HG03175 (cell line): ENCODE measurements around the gene NRP1.
"Not testable (repeated sequence)": the region's sequence is repeated elsewhere in the genome, so short reads cannot be mapped to it uniquely, and the experiment has no call there.

ENCODE experiments used
- ATAC-seq: cut with Tn5 transposase; IDR thresholded peaks from one replicate; pipeline ENCODE4 v1.9.1; 2021; ENCODE audit warnings: mild to moderate bottlenecking, moderate library complexity; ENCODE audit not compliant: unreplicated experiment

The NRP1 gene

DNA sequence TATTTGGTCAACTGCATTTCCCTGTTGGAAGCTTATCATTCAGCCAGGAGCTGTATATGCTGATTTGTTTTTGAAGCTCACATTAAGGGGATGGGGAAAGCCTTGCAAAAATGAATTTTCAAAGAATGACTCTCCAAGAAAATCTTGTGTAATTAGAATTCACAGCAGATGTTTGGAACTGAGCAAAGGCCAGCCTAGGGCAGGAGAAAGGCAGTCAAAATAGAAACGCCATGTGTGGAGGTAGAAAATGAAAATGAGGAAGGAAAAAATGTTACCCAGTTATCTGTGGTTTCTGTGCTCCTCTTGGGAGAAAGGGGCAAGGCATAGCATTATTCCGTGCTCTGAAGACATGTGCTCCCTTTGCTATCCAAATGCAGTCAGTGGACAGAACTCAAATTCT lies 93.5 kb downstream of the NRP1 start:
- no peak for ATAC-seq

DNA sequence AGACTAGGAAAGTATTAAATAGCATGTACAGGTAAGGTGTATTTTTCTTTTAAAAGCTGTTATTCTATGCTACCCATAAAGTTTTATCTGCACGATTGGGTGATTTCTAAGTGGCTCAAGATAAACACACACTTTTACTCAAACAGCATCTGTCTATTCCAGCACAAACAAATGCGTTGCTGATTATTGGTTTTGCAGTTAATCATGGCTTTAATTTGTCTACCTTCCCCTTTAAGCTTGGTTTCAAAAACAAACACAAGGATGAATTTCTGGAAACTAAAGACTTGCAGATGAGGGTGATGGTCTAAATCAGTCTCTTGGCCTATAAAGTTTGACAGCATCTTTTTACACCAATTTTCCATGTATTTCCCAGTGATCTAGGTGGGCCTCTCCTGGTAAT lies 94.2 kb downstream of the NRP1 start:
- no peak for ATAC-seq

DNA sequence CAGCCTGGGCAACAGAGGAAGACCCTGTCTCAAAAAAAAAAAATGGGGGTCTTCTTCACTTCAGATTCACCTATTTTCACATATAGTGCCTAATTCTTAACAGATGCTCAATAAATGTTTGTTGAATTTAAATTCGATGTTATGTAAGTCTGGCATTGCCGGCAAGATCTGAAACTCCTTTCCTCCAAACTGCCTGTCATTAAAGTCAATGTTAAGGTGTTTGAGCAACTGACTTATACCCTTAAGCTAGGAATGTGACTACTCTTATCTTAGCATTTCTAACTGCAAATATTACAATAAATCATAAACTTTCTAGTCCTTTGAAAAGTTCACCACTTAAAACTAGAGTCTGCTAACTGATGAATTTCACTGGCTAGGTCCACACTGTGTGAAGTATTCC lies 95.2 kb downstream of the NRP1 start:
- ATAC-seq, result no peak

DNA sequence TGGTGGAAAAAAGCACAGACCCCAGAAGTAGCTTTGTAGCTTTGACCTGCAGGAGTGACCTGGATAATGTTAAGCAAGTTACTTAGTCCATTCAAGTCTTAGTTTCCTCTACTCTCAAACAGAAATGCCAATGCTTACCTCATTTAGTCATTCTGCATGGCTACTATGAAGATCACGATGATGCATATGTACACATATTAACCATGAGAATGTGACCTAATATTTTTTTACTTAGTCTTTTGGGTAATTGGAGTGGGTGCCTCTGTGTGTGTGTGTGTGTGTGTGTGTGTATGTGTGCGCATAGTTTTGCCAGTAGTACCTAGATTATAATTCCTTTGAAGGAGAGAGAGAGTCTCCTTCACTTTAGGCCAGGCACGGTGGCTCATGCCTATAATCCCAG lies 95.8 kb downstream of the NRP1 start:
- no peak for ATAC-seq

DNA sequence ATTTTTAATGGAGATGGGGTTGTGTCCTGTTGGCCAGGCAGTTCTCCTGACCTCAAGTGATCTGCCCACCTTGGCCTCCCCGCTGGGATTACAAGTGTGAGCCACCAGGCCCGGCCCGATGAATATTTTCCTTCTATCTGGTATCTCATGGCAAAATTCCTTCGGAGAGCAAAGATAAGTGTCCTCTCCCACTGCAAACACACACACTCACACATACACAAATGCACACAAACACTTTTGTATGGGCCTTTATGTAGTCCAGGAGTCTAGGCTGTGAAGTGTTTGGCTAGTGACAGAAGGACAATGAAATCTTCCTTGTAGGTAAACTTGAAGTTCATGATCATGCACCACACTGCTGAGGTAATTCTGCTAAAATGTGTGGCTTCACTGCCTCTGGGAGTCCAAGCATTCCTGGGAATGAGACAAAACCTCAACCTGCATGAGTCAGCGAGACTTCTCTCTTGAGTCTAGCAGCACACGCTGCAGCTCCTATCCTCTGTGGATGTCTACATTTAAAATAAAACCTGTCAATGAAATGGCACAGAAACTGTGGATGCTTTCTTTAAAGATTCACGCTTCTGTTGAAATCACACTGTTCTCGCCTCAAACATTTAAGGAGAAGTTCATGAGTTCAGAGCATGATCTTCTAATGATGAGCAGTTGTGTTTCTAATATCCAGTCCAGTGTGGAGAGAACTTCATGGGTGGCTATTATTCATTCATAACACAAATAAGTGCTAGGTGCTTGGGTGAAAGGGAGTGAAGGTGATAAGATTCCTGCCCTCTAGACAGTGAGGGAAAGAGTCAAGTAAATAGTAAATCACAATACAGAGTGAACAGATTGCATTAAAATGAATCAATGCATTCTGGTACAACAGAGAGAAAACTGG lies 96.5 kb downstream of the NRP1 start:
- ATAC-seq, result no peak

DNA sequence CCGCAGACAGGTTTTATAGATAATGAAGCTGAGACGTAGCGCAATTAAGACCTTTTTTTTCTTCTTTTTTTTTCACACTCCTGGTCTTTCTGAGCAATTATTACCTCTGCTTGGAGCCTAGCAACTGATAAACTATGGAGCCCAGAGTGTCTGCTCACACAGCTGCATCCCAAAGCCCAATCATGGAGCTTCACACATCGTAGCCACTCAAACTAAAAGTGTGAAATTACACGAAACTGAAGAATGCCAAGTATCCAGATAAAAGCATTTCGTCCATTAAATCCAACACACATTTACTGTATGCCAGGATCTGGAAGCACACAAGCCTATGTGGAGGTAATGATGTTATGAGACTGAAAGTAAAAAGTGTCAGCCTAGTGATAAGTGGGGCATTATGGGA lies 97.6 kb downstream of the NRP1 start:
- no peak for ATAC-seq

DNA sequence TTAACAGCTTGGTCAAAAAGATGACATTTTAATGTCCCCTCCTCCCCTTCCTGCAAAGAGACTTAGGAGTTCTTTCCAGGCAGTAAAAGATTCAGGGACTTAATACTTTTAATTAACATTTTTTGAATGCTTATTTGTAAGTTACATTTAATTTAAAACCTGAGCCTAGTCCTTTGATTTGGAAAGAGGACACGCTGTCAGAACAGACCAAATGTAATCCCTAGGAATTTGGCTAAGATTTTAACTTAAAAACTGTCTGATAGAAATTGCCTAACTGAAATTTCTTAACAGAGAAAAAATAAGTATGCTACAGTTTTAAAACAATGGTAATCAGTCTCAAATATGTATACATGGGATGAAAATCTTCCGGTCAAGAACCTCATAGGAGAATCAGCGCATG lies 98.5 kb downstream of the NRP1 start:
- no peak for ATAC-seq

DNA sequence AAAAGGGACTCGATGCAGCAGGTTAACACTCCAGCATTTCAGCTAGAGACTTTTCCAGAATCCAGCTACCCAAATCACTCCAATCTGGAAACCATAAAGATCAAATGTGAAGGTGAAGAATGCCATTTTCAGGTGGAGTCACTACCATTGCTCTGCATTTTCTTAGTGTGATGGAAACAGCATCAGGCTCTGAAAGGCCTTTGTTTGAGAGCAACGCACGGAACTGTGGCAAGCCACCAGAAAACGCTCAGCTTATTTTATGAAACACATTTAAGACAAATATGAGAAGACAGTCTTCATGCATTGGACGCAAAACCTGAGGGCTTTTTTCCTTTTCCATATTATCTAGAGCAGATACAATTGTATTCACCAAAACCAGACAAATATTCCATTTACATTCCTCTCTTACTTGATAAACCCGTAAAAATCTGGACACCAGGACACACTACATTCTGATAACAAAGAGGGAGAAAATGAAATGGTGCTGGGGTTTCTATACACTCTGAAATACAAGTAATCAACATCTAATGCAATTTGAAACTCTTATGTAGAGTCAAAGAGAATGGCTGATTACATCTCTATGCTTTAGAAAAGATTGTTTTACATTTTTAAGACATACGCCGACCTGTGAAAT lies 99.1 kb downstream of the NRP1 start:
- no peak for ATAC-seq

DNA sequence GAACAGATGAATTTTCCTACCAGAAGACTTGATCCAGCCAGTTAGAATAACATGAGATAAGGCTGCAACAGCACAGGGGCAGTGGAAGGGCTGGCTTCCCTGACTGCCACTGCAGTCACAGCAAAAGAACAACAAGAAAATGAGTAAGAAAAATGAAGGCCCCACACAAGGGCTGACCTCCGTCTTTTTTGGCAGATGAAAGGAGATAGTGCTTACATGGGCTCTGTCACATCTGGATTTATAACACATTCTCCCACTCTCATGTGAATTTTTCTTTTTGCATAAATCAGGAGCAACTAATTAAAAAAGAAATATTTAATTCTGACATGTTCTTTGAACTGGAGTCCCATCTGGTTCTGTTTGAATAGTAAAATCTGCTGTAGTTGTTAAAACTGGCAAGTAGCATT lies 99.6 kb downstream of the NRP1 start:
- ATAC-seq, result no peak

DNA sequence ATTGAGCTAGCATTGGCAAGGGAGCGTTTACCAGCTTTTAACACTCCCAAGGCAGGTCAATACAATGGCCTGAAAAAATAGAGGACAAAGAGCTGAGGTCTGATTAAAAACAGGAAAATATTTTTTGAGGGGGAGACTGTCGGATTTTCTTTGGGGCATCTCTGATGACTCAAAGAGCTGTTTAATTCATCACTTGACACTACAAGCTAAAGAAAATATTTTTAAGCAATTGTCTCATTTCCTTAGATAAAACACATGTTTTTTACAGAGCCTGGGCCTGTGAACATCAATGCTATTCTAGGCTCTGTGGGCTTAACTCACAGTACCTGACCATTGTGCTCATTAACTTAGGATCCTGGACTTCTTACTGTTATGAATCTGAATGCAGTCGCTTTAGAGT lies 100.8 kb downstream of the NRP1 start:
- no peak for ATAC-seq

DNA sequence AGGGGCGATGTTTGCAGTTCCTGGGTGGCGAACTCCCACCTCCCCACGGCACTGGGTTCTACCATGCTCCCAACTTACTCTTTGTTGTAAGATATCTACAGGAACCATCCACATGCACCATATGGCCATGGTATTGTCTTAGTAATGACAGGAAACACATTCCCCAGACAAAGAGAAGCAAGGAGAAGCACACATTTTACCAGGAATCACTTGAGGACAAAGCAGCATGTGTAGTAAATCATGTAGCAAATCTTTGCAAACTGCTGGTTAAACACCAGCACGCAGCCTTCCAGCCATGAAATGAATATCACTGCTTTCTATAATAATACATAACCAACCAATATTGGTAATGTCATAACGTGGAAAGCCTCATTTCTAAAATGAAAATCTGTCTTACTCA lies 101.2 kb downstream of the NRP1 start:
- no peak for ATAC-seq

DNA sequence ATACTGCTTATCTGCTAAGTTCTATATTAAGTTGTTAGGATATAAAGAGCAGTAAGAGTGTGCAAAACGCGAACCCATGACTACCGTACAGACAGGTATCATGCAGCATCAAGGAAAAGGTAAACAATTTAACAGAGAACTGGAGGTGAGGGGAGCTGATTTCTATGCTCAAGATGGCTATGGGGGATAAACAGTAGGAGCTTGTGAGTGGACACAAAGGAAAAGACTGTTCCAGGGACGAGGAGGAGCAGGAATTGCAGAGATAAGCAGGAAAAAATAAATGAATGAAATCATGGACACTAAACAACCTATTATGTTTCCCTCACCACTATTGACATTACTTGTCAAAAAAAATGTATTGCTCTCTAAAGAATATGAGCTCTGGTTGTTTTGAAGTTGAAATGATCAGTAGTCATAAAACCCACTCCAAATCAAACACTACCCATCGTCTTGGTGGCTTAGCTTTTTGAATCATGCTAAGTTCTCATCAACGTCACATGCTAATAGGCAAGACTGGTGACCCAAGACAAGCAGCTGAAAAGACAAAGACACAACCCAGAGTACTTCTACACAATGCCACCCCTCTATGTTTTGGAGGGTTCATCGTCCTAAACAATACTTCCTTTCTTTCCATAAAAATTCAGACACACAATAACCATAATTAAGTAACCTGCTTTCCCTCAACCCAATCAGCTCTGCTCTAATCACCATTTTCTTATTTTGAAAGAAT lies 102.7 kb downstream of the NRP1 start:
- ATAC-seq, result no peak

DNA sequence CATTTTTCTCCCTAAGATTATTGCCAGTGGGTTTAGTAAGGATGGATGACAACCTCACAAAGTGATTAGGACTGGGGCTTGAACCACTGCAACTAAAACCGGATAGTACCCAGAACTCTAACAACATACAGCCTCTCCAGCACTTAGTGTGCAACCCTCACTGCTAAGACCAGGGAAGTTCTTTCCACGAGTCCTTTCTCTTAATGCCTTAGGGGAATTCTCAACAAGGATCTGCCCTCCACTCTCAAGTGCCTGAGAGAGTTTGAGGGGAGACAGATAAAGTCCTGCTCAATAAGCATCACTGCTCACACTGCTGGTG lies 104.6 kb downstream of the NRP1 start:
- no peak for ATAC-seq

DNA sequence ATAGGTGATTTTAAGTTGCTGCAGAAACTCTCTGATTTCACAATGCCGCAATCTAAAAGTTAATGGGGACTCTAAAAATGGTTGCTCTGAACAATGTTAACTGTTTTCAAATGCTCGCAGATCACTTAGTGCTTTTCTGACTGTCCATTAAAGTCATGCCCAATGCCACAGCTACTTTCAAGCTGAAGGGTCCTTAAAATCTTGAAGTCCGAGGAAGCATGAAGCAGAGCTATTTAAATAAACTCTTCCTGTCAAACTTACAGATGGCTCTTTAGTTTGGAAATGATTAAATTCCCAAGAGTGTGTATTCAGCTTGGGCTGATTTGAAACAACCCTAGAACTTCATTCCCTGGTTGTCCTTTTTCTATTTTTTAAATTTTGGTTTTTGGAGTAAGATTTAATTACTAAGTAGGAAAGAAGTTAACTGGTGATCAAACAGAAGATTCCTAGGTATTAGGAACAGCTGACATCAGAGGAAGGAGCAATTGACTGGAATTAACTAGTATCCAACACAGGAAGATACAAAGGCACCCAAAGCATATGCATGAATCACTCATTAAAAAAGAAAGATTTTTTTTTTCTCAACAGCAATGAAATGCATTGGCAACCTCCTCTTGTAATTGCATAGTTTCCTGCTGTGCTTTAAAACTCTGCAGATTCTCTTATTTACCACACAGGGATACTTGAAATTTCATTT lies 105.1 kb downstream of the NRP1 start:
- ATAC-seq, result no peak

DNA sequence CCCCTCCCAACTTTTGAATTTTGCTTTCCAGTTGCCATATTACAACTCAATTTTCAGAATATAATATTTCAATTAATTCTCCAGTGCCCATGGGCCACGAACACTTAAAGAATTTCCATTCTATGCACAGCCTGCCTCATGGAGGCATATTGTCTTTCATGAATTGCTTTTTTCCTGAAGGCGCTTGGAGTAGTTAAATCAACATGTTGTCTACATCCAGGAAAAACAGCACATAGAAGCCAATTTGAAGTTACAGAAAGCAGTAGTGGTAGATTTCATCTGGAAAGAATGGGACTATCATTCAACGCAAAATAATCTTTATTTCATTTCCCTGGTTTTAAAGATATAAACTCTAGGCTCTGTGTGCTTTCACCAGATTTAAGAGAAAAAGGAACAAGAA lies 106.0 kb downstream of the NRP1 start:
- ATAC-seq, result no peak

DNA sequence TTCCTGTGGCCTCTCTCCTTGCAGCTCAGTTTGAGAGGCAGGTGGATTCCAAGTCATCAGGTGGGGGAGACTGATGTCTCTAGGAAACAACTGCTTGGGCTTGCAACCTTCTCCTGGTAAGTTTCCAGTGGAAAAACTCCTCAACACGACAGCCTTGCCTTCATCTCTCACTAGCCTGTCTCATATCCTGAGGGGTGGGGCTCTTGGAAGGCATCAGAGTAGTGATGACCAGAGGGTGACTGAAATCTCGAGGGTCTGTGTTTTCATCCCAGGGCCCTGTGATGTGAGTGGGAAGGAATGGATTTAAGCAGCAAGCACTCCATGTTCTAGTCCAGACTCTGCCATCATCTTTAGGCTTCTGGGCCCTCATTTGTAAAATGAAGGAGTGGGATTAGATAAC lies 107.0 kb downstream of the NRP1 start:
- ATAC-seq, result no peak

DNA sequence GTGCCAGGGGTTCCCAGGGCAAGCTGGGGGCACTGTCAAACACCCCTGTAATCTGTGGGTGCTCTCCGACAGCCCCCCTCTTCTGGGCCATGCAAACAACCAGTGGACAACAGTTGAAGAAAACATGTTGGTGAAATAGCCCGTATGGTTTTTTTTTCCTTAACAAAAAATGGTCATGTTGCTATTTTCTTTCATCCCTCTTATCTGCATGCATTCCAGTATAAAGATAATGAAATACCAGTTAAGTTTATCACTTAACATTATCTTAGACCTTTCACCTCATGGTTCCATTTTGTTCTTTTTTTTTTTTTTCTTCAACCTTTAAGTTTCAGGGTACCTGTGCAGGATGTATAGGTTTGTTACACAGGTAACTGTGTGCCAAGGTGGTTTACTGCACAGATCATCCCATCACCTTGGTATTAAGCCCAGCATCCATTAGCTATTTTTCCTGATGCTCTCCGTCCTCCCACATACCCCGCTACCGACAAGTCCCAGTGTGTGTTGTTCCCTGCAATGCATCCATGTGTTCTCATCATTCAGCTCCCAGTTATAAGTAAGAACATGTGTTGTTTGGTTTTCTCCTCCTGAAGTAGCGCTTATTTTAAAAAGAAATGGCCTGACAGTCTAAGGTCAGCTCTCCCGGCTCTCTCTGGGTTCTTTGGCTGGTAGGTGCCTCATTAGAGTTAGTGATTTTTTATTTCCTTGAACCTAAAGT lies 110.1 kb downstream of the NRP1 start:
- no peak for ATAC-seq

DNA sequence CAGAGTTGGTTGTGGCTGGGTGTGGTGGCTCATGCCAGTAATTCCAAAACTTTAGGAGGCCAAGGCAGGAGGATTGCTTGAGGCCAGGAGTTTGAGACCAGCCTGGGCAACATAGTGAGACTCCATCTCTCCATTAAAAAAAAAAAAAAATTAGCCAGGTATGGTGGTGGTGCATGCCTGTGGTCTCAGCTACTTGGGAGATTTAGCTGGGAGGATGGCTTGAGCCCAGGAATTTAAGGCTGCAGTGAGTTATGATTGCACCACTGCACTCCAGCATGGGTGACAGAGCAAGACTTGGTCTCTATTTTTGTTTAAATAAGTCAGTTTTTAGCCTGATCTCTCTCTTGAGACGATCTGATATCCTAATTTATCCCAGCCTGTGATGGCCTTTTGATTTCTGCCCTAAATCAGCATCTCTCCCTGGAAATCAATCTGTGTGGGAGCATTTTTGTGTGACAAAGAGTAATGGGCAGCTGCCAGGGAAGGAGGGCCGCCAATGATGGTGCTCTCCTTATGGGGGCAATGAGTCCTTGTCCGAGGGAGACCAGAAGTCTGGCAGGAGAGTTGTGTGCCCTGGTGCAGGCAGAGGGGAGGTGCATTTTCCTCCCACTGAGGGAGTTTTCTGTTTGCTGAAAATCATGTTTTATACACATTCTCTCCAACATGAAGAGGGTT lies 111.0 kb downstream of the NRP1 start:
- no peak for ATAC-seq

DNA sequence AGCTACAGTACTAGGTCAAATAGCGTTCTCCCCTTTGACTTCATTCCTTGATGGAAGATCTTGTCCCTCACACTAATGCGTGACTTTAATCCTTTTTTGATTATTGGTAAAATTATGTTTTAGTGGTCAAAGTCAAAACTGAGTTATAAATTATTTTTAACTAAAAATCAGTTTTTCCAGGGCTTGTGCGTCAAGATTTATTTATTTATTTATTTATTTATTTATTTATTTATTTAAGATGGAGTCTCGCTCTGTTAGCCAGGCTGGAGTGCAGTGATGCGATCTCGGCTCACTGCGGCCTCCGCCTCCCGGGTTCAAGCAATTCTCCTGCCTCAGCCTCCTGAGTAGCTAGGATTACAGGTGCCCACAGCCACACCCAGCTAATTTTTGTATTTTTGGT lies 112.2 kb downstream of the NRP1 start:
- ATAC-seq, result not testable (repeated sequence)

DNA sequence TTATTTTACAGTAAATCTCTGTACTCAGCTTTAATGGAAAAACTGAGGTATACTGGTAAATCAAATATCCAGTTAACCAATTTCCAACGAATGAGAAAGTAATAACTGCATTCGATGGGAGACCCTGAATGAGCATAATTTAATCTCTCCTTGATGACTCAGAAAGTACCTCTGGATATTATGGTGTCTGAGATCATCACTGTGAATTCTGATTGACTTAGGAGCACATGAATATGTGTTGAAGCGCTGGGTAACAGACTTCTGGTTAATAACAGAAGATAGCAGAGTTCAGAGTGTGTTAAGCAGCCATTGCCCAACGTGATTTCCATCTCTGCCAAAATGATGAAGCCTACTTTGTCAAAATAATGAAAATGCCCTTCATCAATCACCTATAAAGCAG lies 116.6 kb downstream of the NRP1 start:
- no peak for ATAC-seq
